HG02642 (cell line): ENCODE results near the gene HMGB1.

Source experiments
- ATAC-seq: cut with Tn5 transposase; IDR thresholded peaks from one replicate; pipeline ENCODE4 v1.9.1; 2021; ENCODE audit warnings: mild to moderate bottlenecking; ENCODE audit not compliant: unreplicated experiment, poor library complexity

HMGB1 gene

GRCh38 chr13:30465593-30466357 is at the start of gene HMGB1:
Gene HMGB1, minus strand, starts transcription at chr13:30465936. Its CDS starts 2,256 bp downstream, at chr13:30463680.
- ATAC-seq, result peak; percentile 89

- no peak for ATAC-seq
These were observed 45.2 kb upstream of the HMGB1 start for GRCh38 chr13:30510811-30511371.

- no peak for ATAC-seq
These were observed 44.4 kb upstream of the HMGB1 start for GRCh38 chr13:30510091-30510490.

- ATAC-seq, result no peak
These were observed 43.7 kb upstream of the HMGB1 start for GRCh38 chr13:30509254-30510050.

- ATAC-seq, result peak; percentile 73
These were observed 38.3 kb upstream of the HMGB1 start for GRCh38 chr13:30504081-30504480.

- ATAC-seq, result no peak
These were observed 36.5 kb upstream of the HMGB1 start for GRCh38 chr13:30502237-30502636.

- ATAC-seq, result no peak
These were observed 33.6 kb upstream of the HMGB1 start for GRCh38 chr13:30499338-30499737.

GRCh38 chr13:30496147-30496546 is 30.4 kb upstream of the HMGB1 start:
- ATAC-seq, result no peak

GRCh38 chr13:30495746-30496145 is 30.0 kb upstream of the HMGB1 start:
- no peak for ATAC-seq

GRCh38 chr13:30493658-30494381 is 28.1 kb upstream of the HMGB1 start:
- ATAC-seq, result no peak

GRCh38 chr13:30487075-30487470 is 21.3 kb upstream of the HMGB1 start:
- ATAC-seq, result no peak

GRCh38 chr13:30486230-30487074 is 20.7 kb upstream of the HMGB1 start:
- ATAC-seq, result no peak

GRCh38 chr13:30481241-30481760 is 15.6 kb upstream of the HMGB1 start:
- no peak for ATAC-seq

- ATAC-seq, result no peak
These were observed 14.7 kb upstream of the HMGB1 start for GRCh38 chr13:30480292-30480950.

GRCh38 chr13:30479883-30480219 is 14.1 kb upstream of the HMGB1 start:
- ATAC-seq, result no peak

GRCh38 chr13:30479154-30479882 is 13.6 kb upstream of the HMGB1 start:
- no peak for ATAC-seq

- peak; percentile 80 for ATAC-seq
These were observed 11.8 kb upstream of the HMGB1 start for GRCh38 chr13:30477346-30478195.

GRCh38 chr13:30473675-30474074 is 7.9 kb upstream of the HMGB1 start:
- no peak for ATAC-seq
